ENCODE measurements around the gene BMPR2. TPM values are rescaled to one million over a fixed set of nuclear protein-coding genes. Genes with fewer than 3 reads are reported as not detected.

BMPR2 gene
- total and polyA plus RNA-seq, 2 of the 8 experiments (the other 6 are each of a cell fraction or from before 2014, with no cell fraction given) = 5.5 to 19.8 TPM

GRCh38 chr2:202387608-202388342 is 11.6 kb downstream of the BMPR2 start:
- H2BK20ac ChIP-seq (ENCODE audit: low read length) = no peak overlapping the region
- H2BK12ac ChIP-seq (ENCODE audit: low read depth, low read length) = no peak overlapping the region
- H2BK5ac ChIP-seq (ENCODE audit: low read depth, low read length) = no peak overlapping the region
- DNase-seq (ENCODE audit: low read depth in 1 of 2, low spot score in 2 of 2) (no peak), FAIRE-seq (no peak)
- no peak overlapping the region for H4K8ac ChIP-seq (ENCODE audit: extremely low read depth, insufficient read depth, low read length)
- H3K27me3 ChIP-seq (replicated peaks in 1 of 4; ENCODE audit: control insufficient read depth in 3 of 4, extremely low read depth in 1 of 4, insufficient read depth in 3 of 4, low read length in 3 of 4) = no peaks in the 10 kb centered on the region
- H3K4ac ChIP-seq (replicated peaks; ENCODE audit: insufficient read length, low read depth, low read length) = no peak overlapping the region
- no peak overlapping the region for H2AK5ac ChIP-seq (ENCODE audit: low read depth, low read length)
- H3K79me1 ChIP-seq (ENCODE audit: low read depth, low read length) = no peaks in the 10 kb centered on the region
- no peak overlapping the region for H3K4me3 ChIP-seq (ENCODE audit: extremely low read depth in 1 of 4, insufficient read depth in 2 of 4, low read depth in 3 of 4, low read length in 4 of 4)
- H3K23ac ChIP-seq (ENCODE audit: insufficient read length) = no peak overlapping the region
- H3K56ac ChIP-seq (replicated peaks; ENCODE audit: insufficient read length, low read depth, low read length) = no peak overlapping the region
- no peak overlapping the region for H3K14ac ChIP-seq (ENCODE audit: insufficient read length)
- H3K23me2 ChIP-seq (ENCODE audit: low read depth, low read length) = no peaks in the 10 kb centered on the region
- H3K79me2 ChIP-seq (ENCODE audit: control insufficient read depth in 1 of 2, insufficient read depth in 2 of 2, low read length in 2 of 2) = peaks cover 0 to 71% of the 10 kb centered on the region in 2 experiments
- H3K27ac ChIP-seq (ENCODE audit: low read depth, low read length) = no peak overlapping the region
- no peak overlapping the region for H4K91ac ChIP-seq (replicated peaks; ENCODE audit: insufficient read length, low read length)
- no peak overlapping the region for H2BK15ac ChIP-seq (ENCODE audit: low read length)
- no peak overlapping the region for H3K4me2 ChIP-seq (ENCODE audit: insufficient read depth in 1 of 2, low read depth in 2 of 2, low read length in 2 of 2)
- H2AFZ ChIP-seq (ENCODE audit: low read length) = no peak overlapping the region
- no peak overlapping the region for H3K18ac ChIP-seq (ENCODE audit: extremely low read depth, low read length)
- no peaks in the 10 kb centered on the region for H3K9me3 ChIP-seq (ENCODE audit: insufficient read depth in 2 of 2, low read depth in 1 of 2, low read length in 1 of 2)
- H3K4me1 ChIP-seq (replicated peaks in 1 of 4; ENCODE audit: control insufficient read depth in 3 of 4, insufficient read depth in 4 of 4, low read length in 3 of 4) = no peaks in the 10 kb centered on the region
- H4K5ac ChIP-seq (ENCODE audit: insufficient read length, low read depth, low read length) = no peak overlapping the region
- WGBS, 2 experiments (ENCODE audit: extremely low coverage in 1 of 2, insufficient coverage in 1 of 2, insufficient read length in 1 of 2, insufficient replicate concordance in 2 of 2, low coverage in 1 of 2, low lambda C conversion rate in 2 of 2, missing lambda C conversion rate in 1 of 2) = 91% methylated on average over 8 of the region's 8 CpGs; no CpG with 5 or more reads in 1 of the 2 experiments
- POLR2A ChIA-PET (ENCODE audit: partially characterized antibody) = no interaction called here
- CTCF ChIA-PET (ENCODE audit: partially characterized antibody) = no interaction called here
- H3K9ac ChIP-seq (replicated peaks in 1 of 4; ENCODE audit: extremely low read depth in 1 of 4, low read depth in 3 of 4, low read length in 3 of 4) = no peak overlapping the region
- H2BK120ac ChIP-seq (replicated peaks; ENCODE audit: low read depth, low read length) = no peak overlapping the region
- H3K36me3 ChIP-seq (ENCODE audit: control insufficient read depth in 2 of 4, insufficient read depth in 4 of 4, low read length in 3 of 4) = no peaks in the 10 kb centered on the region
- H4K20me1 ChIP-seq (replicated peaks in 1 of 2; ENCODE audit: control insufficient read depth in 1 of 2, insufficient read depth in 2 of 2, low read length in 2 of 2) = peaks cover 0 to 2% of the 10 kb centered on the region in 2 experiments
- TF ChIP-seq RBBP5 (IDR thresholded peaks at IDR 0.05; ENCODE audit: borderline replicate concordance, low read depth, low read length) (no peak), POLR2A (IDR thresholded peaks at IDR 0.05; ENCODE audit: control extremely low read depth in 1 of 2, low read depth in 2 of 2, low read length in 2 of 2) (no peak), SP4 (IDR thresholded peaks at IDR 0.05; ENCODE audit: low read length) (no peak), GABPA (IDR thresholded peaks at IDR 0.05; ENCODE audit: borderline replicate concordance, insufficient read depth, low read length) (no peak), TAF7 (optimal IDR thresholded peaks at IDR 0.05; ENCODE audit: borderline replicate concordance, low read depth, low read length) (no peak), POLR2AphosphoS5 (IDR thresholded peaks at IDR 0.05; ENCODE audit: low read depth, low read length) (no peak), TAF1 (IDR thresholded peaks at IDR 0.05; ENCODE audit: low read depth, low read length) (no peak), KDM4A (IDR thresholded peaks at IDR 0.05; ENCODE audit: low read depth, low read length, severe bottlenecking) (no peak), E2F6 (IDR thresholded peaks at IDR 0.05) (no peak), HDAC2 (IDR thresholded peaks at IDR 0.05; ENCODE audit: borderline replicate concordance in 1 of 2, low read depth in 2 of 2, low read length in 2 of 2) (no peak), RXRA (IDR thresholded peaks at IDR 0.05; ENCODE audit: insufficient read depth, low read depth, low read length) (no peak), BRCA1 (IDR thresholded peaks at IDR 0.05; ENCODE audit: low read depth, low read length) (no peak), TCF12 (IDR thresholded peaks at IDR 0.05; ENCODE audit: low read depth, low read length) (no peak)
